Measurements from ENCODE around the gene MECP2. TPM values are rescaled to one million over a fixed set of nuclear protein-coding genes. Genes with fewer than 3 reads are reported as not detected.

Gene MECP2
- total RNA-seq, 2 experiments from 2014 or later = 31.2 to 48.6 TPM

- BruUV-seq (replicated peaks) = no TSS peak
- intact Hi-C loops (cut with micrococcal nuclease; ENCODE audit: unreplicated experiment) = loop anchor here (5.0 kb wide), 1 partner anchor 787 kb away; the partner anchor contains the start of gene DKC1
- Histone ChIP-seq H3K4me3 (ENCODE audit: low read depth, low read length, poor library complexity, severe bottlenecking) (no peak overlapping the region), H3K27ac (ENCODE audit: low read depth, low read length, poor library complexity, severe bottlenecking) (no peak overlapping the region), H3K4me2 (ENCODE audit: low read length) (peak overlapping the region; percentile 94; the same call in 1 of the 2 replicates), H3K4me1 (ENCODE audit: insufficient read depth, low read length, poor library complexity, severe bottlenecking) (peaks cover 18% of the 10 kb centered on the region), H3K9me3 (ENCODE audit: low read length) (no peaks in the 10 kb centered on the region), H4K20me1 (ENCODE audit: insufficient read depth, low read length) (no peaks in the 10 kb centered on the region), H3K79me2 (ENCODE audit: insufficient read depth, low read depth, low read length) (peaks cover 16% of the 10 kb centered on the region), H3K9me2 (ENCODE audit: insufficient read depth, low read length) (no peaks in the 10 kb centered on the region), H3K36me3 (ENCODE audit: insufficient read depth, low read length) (peaks cover 1% of the 10 kb centered on the region), H2AFZ (ENCODE audit: low read length) (no peak overlapping the region)
- CTCF ChIA-PET (ENCODE audit: unreplicated experiment) = no interaction called here
- POLR2A ChIA-PET = no interaction called here
- no peak for TF ChIP-seq EZH2phosphoT487 (IDR thresholded peaks at IDR 0.05; ENCODE audit: borderline replicate concordance, low read depth, low read length)
- TF ChIP-seq CTCF (conservative IDR thresholded peaks at IDR 0.05; ENCODE audit: low read length) = no peak
- no peak for DNase-seq (ENCODE audit: low spot score)
Measured at GRCh38 chrX:153974726-153975286, 122.7 kb downstream of the MECP2 start.

- ChIA-PET POLR2A (interaction anchor here (0.5 to 1.1 kb wide), 3 partner anchors 44 to 1057 kb away, joined by 3 to 4 read pairs (median 4); no protein-coding TSS in a partner anchor), CTCF (ENCODE audit: unreplicated experiment) (no interaction called here)
- peak overlapping the region; percentile 78 for H3K4me3 ChIP-seq (ENCODE audit: low read depth, low read length, poor library complexity, severe bottlenecking)
- H3K4me2 ChIP-seq (ENCODE audit: low read length) = peak overlapping the region; percentile 94
- peaks cover 8% of the 10 kb centered on the region for H3K36me3 ChIP-seq (ENCODE audit: insufficient read depth, low read length)
- H3K9me2 ChIP-seq (ENCODE audit: insufficient read depth, low read length) = no peaks in the 10 kb centered on the region
- no peak for TF ChIP-seq EZH2phosphoT487 (IDR thresholded peaks at IDR 0.05; ENCODE audit: borderline replicate concordance, low read depth, low read length)
- no peak for TF ChIP-seq CTCF (conservative IDR thresholded peaks at IDR 0.05; ENCODE audit: low read length)
- H3K9me3 ChIP-seq (ENCODE audit: low read length) = no peaks in the 10 kb centered on the region
- H3K27ac ChIP-seq (ENCODE audit: low read depth, low read length, poor library complexity, severe bottlenecking) = peak overlapping the region; percentile 89
- H3K4me1 ChIP-seq (ENCODE audit: insufficient read depth, low read length, poor library complexity, severe bottlenecking) = peaks cover 18% of the 10 kb centered on the region
- H3K79me2 ChIP-seq (ENCODE audit: insufficient read depth, low read depth, low read length) = peaks cover 22% of the 10 kb centered on the region
- DNase-seq (ENCODE audit: low spot score) = peak; percentile 17
- no peaks in the 10 kb centered on the region for H4K20me1 ChIP-seq (ENCODE audit: insufficient read depth, low read length)
- intact Hi-C loops (cut with micrococcal nuclease; ENCODE audit: unreplicated experiment) = loop anchor here (5.0 kb wide), 1 partner anchor 788 kb away; the partner anchor contains the start of gene DKC1
- H2AFZ ChIP-seq (ENCODE audit: low read length) = no peak overlapping the region; the same call in 1 of the 2 replicates
- BruUV-seq (replicated peaks) = no TSS peak
Measured at GRCh38 chrX:153974003-153974725, 123.4 kb downstream of the MECP2 start.
